T-helper 1 cell treated with Interleukin-12 subunit alpha and Interleukin-12 subunit beta and Interleukin-4 antibody, amounts not matched to agents 30 μg/mL and 1 μg/mL, for 36 hours (primary cell): ENCODE data around the gene KCNAB1.

Experiments used
- H3K27ac Mint-ChIP-seq: one replicate; pipeline ENCODE4 v1.8.0; 2021; ENCODE audit warnings: mild to moderate bottlenecking, mixed read lengths
- H3K27me3 Mint-ChIP-seq: one replicate; pipeline ENCODE4 v1.8.0; 2021; ENCODE audit warnings: low read depth, mixed read lengths
- H3K36me3 Mint-ChIP-seq: one replicate; pipeline ENCODE4 v1.8.0; 2021; ENCODE audit warnings: low read depth, mixed read lengths
- H3K4me1 Mint-ChIP-seq: one replicate; pipeline ENCODE4 v1.8.0; 2021; ENCODE audit warnings: low read depth, mixed read lengths
- H3K4me3 Mint-ChIP-seq: one replicate; pipeline ENCODE4 v1.8.0; 2021; ENCODE audit warnings: mild to moderate bottlenecking, moderate library complexity, mixed read lengths
- H3K9me3 Mint-ChIP-seq: one replicate; pipeline ENCODE4 v1.8.0; 2021; ENCODE audit warnings: mixed read lengths

Gene KCNAB1

GRCh38 chr3:156304406-156304805, 184.0 kb downstream of the KCNAB1 start:
- H3K27me3 Mint-ChIP-seq, result peaks cover 13% of the 10 kb centered on the region
- H3K9me3 Mint-ChIP-seq, result no peaks in the 10 kb centered on the region
- no peak overlapping the region for H3K4me3 Mint-ChIP-seq
- H3K36me3 Mint-ChIP-seq, result no peaks in the 10 kb centered on the region
- H3K27ac Mint-ChIP-seq, result no peak overlapping the region
- H3K4me1 Mint-ChIP-seq, result no peaks in the 10 kb centered on the region

- Mint-ChIP-seq H3K36me3 (no peaks in the 10 kb centered on the region), H3K27ac (no peak overlapping the region), H3K27me3 (peaks cover 13% of the 10 kb centered on the region), H3K9me3 (no peaks in the 10 kb centered on the region), H3K4me3 (no peak overlapping the region), H3K4me1 (no peaks in the 10 kb centered on the region)
Observed at GRCh38 chr3:156305672-156306071, 185.3 kb downstream of the KCNAB1 start.

GRCh38 chr3:156307704-156308103, 187.3 kb downstream of the KCNAB1 start:
- Mint-ChIP-seq H3K4me3 (no peak overlapping the region), H3K36me3 (no peaks in the 10 kb centered on the region), H3K27me3 (peaks cover 13% of the 10 kb centered on the region), H3K4me1 (no peaks in the 10 kb centered on the region), H3K27ac (no peak overlapping the region), H3K9me3 (no peaks in the 10 kb centered on the region)

GRCh38 chr3:156311431-156311830, 191.1 kb downstream of the KCNAB1 start:
- H3K27me3 Mint-ChIP-seq, result peaks cover 12% of the 10 kb centered on the region
- no peaks in the 10 kb centered on the region for H3K36me3 Mint-ChIP-seq
- H3K9me3 Mint-ChIP-seq, result no peaks in the 10 kb centered on the region
- no peak overlapping the region for H3K4me3 Mint-ChIP-seq
- H3K4me1 Mint-ChIP-seq, result no peaks in the 10 kb centered on the region
- no peak overlapping the region for H3K27ac Mint-ChIP-seq

- Mint-ChIP-seq H3K4me1 (no peaks in the 10 kb centered on the region), H3K4me3 (no peak overlapping the region), H3K27me3 (peaks cover 12% of the 10 kb centered on the region), H3K36me3 (no peaks in the 10 kb centered on the region), H3K9me3 (no peaks in the 10 kb centered on the region), H3K27ac (no peak overlapping the region)
Observed at GRCh38 chr3:156311930-156312329, 191.6 kb downstream of the KCNAB1 start.

GRCh38 chr3:156316076-156316475, 195.7 kb downstream of the KCNAB1 start:
- Mint-ChIP-seq H3K4me1 (no peaks in the 10 kb centered on the region), H3K27me3 (peaks cover 7% of the 10 kb centered on the region), H3K27ac (no peak overlapping the region), H3K36me3 (no peaks in the 10 kb centered on the region), H3K9me3 (no peaks in the 10 kb centered on the region), H3K4me3 (no peak overlapping the region)

GRCh38 chr3:156317462-156318074, 197.2 kb downstream of the KCNAB1 start:
- no peaks in the 10 kb centered on the region for H3K9me3 Mint-ChIP-seq
- H3K4me3 Mint-ChIP-seq, result no peak overlapping the region
- no peaks in the 10 kb centered on the region for H3K4me1 Mint-ChIP-seq

GRCh38 chr3:156321945-156322344, 201.6 kb downstream of the KCNAB1 start:
- no peak overlapping the region for H3K27ac Mint-ChIP-seq
- no peaks in the 10 kb centered on the region for H3K4me1 Mint-ChIP-seq

More at GRCh38 chr3:156317462-156318074, 197.2 kb downstream of the KCNAB1 start:
- H3K27me3 Mint-ChIP-seq, result peaks cover 7% of the 10 kb centered on the region
- H3K27ac Mint-ChIP-seq, result no peak overlapping the region
- no peaks in the 10 kb centered on the region for H3K36me3 Mint-ChIP-seq

GRCh38 chr3:156323466-156323865, 203.1 kb downstream of the KCNAB1 start:
- Mint-ChIP-seq H3K4me1 (no peaks in the 10 kb centered on the region), H3K27ac (no peak overlapping the region), H3K36me3 (no peaks in the 10 kb centered on the region), H3K4me3 (no peak overlapping the region), H3K9me3 (no peaks in the 10 kb centered on the region), H3K27me3 (peaks cover 6% of the 10 kb centered on the region)

More at GRCh38 chr3:156321945-156322344, 201.6 kb downstream of the KCNAB1 start:
- Mint-ChIP-seq H3K9me3 (no peaks in the 10 kb centered on the region), H3K27me3 (peaks cover 8% of the 10 kb centered on the region), H3K4me3 (no peak overlapping the region), H3K36me3 (no peaks in the 10 kb centered on the region)

- H3K4me3 Mint-ChIP-seq, result no peak overlapping the region
- no peaks in the 10 kb centered on the region for H3K36me3 Mint-ChIP-seq
- no peaks in the 10 kb centered on the region for H3K9me3 Mint-ChIP-seq
- no peak overlapping the region for H3K27ac Mint-ChIP-seq
- H3K27me3 Mint-ChIP-seq, result peaks cover 24% of the 10 kb centered on the region
- peaks cover 2% of the 10 kb centered on the region for H3K4me1 Mint-ChIP-seq
Observed at GRCh38 chr3:156330415-156330814, 210.0 kb downstream of the KCNAB1 start.

- H3K4me1 Mint-ChIP-seq, result peaks cover 2% of the 10 kb centered on the region
- H3K4me3 Mint-ChIP-seq, result no peak overlapping the region
- no peaks in the 10 kb centered on the region for H3K9me3 Mint-ChIP-seq
- no peaks in the 10 kb centered on the region for H3K36me3 Mint-ChIP-seq
- H3K27ac Mint-ChIP-seq, result no peak overlapping the region
- H3K27me3 Mint-ChIP-seq, result peaks cover 26% of the 10 kb centered on the region
Observed at GRCh38 chr3:156332304-156332703, 211.9 kb downstream of the KCNAB1 start.

GRCh38 chr3:156334841-156335545, 214.6 kb downstream of the KCNAB1 start:
- Mint-ChIP-seq H3K27me3 (peaks cover 16% of the 10 kb centered on the region), H3K4me1 (peaks cover 2% of the 10 kb centered on the region), H3K9me3 (no peaks in the 10 kb centered on the region), H3K36me3 (no peaks in the 10 kb centered on the region), H3K4me3 (no peak overlapping the region), H3K27ac (no peak overlapping the region)

- peaks cover 19% of the 10 kb centered on the region for H3K27me3 Mint-ChIP-seq
- H3K4me3 Mint-ChIP-seq, result no peak overlapping the region
- peaks cover 2% of the 10 kb centered on the region for H3K4me1 Mint-ChIP-seq
- no peaks in the 10 kb centered on the region for H3K36me3 Mint-ChIP-seq
- no peaks in the 10 kb centered on the region for H3K9me3 Mint-ChIP-seq
- H3K27ac Mint-ChIP-seq, result no peak overlapping the region
Observed at GRCh38 chr3:156339491-156339890, 219.1 kb downstream of the KCNAB1 start.

GRCh38 chr3:156341332-156341731, 221.0 kb downstream of the KCNAB1 start:
- no peak overlapping the region for H3K4me3 Mint-ChIP-seq
- H3K27ac Mint-ChIP-seq, result no peak overlapping the region
- no peaks in the 10 kb centered on the region for H3K9me3 Mint-ChIP-seq
- H3K4me1 Mint-ChIP-seq, result no peaks in the 10 kb centered on the region
- H3K27me3 Mint-ChIP-seq, result peaks cover 18% of the 10 kb centered on the region
- no peaks in the 10 kb centered on the region for H3K36me3 Mint-ChIP-seq

GRCh38 chr3:156341831-156342416, 221.5 kb downstream of the KCNAB1 start:
- Mint-ChIP-seq H3K4me3 (no peak overlapping the region), H3K36me3 (no peaks in the 10 kb centered on the region), H3K9me3 (no peaks in the 10 kb centered on the region), H3K27ac (no peak overlapping the region), H3K27me3 (peaks cover 14% of the 10 kb centered on the region), H3K4me1 (no peaks in the 10 kb centered on the region)
